ENCODE data around the gene PHF12.

- TF ChIP-seq CTCF (conservative IDR thresholded peaks at IDR 0.05) (no peak), EZH2 (IDR thresholded peaks at IDR 0.05; ENCODE audit: low read depth) (no peak)
Observed at GRCh38 chr17:28942925-28943324, 8.4 kb downstream of the PHF12 start.
